ENCODE results near the gene JPT2. TPM values are rescaled to one million over a fixed set of nuclear protein-coding genes. Genes with fewer than 3 reads are reported as not detected.
"Not testable (repeated sequence)": the region's sequence is repeated elsewhere in the genome, so short reads cannot be mapped to it uniquely, and the experiment has no call there.

Gene JPT2
- total RNA-seq, 1 experiment from 2014 or later, result 244 TPM

DNA sequence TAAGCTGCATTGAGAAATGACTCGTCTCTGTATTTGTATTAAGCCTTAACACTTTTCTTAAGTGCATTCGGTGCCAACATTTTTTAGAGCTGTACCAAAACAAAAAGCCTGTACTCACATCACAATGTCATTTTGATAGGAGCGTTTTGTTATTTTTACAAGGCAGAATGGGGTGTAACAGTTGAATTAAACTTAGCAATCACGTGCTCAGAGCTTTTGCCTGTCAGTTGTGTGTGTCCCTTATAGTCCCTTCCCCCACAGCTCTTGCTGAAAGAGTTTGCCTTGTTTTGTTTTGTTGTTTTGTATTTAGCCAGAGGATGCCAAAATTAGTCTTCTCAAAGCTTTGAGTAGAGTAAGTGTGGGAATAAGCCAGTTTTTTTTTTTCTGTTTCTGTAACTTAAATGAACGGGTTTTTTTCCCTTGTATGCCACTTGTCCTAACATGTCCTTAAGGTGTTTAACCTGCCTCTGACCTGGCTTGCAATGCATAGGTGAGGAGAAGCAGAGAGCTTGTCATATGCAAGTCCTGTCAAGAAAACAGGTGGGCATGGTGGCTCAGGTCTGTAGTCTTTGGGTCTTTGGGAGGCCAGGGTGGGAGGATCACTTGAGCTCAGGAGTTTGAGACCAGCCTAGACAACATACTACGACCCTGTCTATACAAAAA lies 23.3 kb downstream of the JPT2 start:
- intact Hi-C loops (cut with micrococcal nuclease; ENCODE audit: unreplicated experiment), result no loop called here
- TF ChIP-seq, protein P1, sequence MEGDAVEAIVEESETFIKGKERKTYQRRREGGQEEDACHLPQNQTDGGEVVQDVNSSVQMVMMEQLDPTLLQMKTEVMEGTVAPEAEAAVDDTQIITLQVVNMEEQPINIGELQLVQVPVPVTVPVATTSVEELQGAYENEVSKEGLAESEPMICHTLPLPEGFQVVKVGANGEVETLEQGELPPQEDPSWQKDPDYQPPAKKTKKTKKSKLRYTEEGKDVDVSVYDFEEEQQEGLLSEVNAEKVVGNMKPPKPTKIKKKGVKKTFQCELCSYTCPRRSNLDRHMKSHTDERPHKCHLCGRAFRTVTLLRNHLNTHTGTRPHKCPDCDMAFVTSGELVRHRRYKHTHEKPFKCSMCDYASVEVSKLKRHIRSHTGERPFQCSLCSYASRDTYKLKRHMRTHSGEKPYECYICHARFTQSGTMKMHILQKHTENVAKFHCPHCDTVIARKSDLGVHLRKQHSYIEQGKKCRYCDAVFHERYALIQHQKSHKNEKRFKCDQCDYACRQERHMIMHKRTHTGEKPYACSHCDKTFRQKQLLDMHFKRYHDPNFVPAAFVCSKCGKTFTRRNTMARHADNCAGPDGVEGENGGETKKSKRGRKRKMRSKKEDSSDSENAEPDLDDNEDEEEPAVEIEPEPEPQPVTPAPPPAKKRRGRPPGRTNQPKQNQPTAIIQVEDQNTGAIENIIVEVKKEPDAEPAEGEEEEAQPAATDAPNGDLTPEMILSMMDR (conservative IDR thresholded peaks at IDR 0.05), result no peak
- no peak for TF ChIP-seq EZH2 (IDR thresholded peaks at IDR 0.05; ENCODE audit: low read depth)
- Histone ChIP-seq H3K4me2 (no peak overlapping the region), H3K27me3 (ENCODE audit: insufficient read depth, low read depth) (no peaks in the 10 kb centered on the region), H3K9me2 (ENCODE audit: insufficient read depth) (no peaks in the 10 kb centered on the region), H3K36me3 (ENCODE audit: low read depth) (peaks cover 27% of the 10 kb centered on the region), H3F3A (ENCODE audit: insufficient read depth, low read depth) (peaks cover 64% of the 10 kb centered on the region), H3K79me2 (ENCODE audit: low read depth) (peaks cover 2% of the 10 kb centered on the region), H2AFZ (no peak overlapping the region), H3K4me1 (replicated peaks; ENCODE audit: insufficient read depth) (peaks cover 9% of the 10 kb centered on the region; the same call in 1 of the 2 replicates), H3K27ac (no peak overlapping the region), H3K9me3 (ENCODE audit: insufficient read depth, low read depth) (0 out of 2 replicates have a peak, but pooled peaks cover 4% of the 10 kb centered on the region), H4K20me1 (ENCODE audit: insufficient read depth) (no peaks in the 10 kb centered on the region), H3K4me3 (no peak overlapping the region)
- no peak for DNase-seq
- ChIA-PET POLR2A (ENCODE audit: unreplicated experiment) (no interaction called here), CTCF (interaction anchor here (0.6 kb wide), 1 partner anchor 123 kb away, joined by 3 read pairs; no protein-coding TSS in a partner anchor)
- BruUV-seq (replicated peaks), result TSS peak; percentile 18

DNA sequence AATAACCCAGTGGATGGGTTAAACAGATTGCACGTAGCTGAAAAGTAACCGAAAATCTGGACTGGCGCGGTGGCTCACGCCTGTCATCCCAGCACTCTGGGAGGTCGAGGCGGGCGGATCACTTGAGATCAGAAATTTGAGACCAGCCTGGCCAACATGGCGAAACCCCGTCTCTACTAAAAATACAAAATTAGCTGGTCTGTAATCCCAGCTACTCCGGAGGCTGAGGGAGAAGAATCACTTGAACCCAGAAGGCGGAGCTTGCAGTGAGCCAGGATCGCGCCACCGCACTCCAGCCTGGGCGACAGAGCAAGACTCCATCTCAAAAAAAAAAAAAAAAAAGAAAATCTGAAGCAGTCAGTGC lies 27.2 kb downstream of the JPT2 start:
- Histone ChIP-seq H3K4me1 (replicated peaks; ENCODE audit: insufficient read depth) (peaks cover 18% of the 10 kb centered on the region), H2AFZ (peak overlapping the region; percentile 83), H3K4me2 (peak overlapping the region; percentile 95), H3K79me2 (ENCODE audit: low read depth) (peaks cover 39% of the 10 kb centered on the region), H3K27ac (peak overlapping the region; percentile 72), H3K4me3 (peak overlapping the region; percentile 100), H3F3A (ENCODE audit: insufficient read depth, low read depth) (peaks cover 45% of the 10 kb centered on the region)
- POLR2A ChIA-PET (ENCODE audit: unreplicated experiment), result interaction anchor here (0.5 to 1.1 kb wide), 5 partner anchors 38 to 95 kb away, joined by 5 to 21 read pairs (median 11); partner anchors contain the start of genes MRPS34, NME3, NUBP2 and SPSB3
- H4K20me1 ChIP-seq (ENCODE audit: insufficient read depth); H3K9me2 ChIP-seq (ENCODE audit: insufficient read depth); H3K36me3 ChIP-seq (ENCODE audit: low read depth); H3K27me3 ChIP-seq (ENCODE audit: insufficient read depth, low read depth); DNase-seq; H3K9me3 ChIP-seq (ENCODE audit: insufficient read depth, low read depth): not testable (repeated sequence)
- BruUV-seq (replicated peaks), result TSS peak; percentile 72
- CTCF ChIA-PET, result interaction anchor here (0.6 to 1.7 kb wide), 12 partner anchors 13 to 558 kb away, joined by 3 to 13 read pairs (median 8); partner anchors contain the start of genes NUBP2 and SPSB3
- intact Hi-C loops (cut with micrococcal nuclease; ENCODE audit: unreplicated experiment), result loop anchor here (1.0 kb wide), 1 partner anchor 27 kb away; the partner anchor contains the start of gene JPT2

DNA sequence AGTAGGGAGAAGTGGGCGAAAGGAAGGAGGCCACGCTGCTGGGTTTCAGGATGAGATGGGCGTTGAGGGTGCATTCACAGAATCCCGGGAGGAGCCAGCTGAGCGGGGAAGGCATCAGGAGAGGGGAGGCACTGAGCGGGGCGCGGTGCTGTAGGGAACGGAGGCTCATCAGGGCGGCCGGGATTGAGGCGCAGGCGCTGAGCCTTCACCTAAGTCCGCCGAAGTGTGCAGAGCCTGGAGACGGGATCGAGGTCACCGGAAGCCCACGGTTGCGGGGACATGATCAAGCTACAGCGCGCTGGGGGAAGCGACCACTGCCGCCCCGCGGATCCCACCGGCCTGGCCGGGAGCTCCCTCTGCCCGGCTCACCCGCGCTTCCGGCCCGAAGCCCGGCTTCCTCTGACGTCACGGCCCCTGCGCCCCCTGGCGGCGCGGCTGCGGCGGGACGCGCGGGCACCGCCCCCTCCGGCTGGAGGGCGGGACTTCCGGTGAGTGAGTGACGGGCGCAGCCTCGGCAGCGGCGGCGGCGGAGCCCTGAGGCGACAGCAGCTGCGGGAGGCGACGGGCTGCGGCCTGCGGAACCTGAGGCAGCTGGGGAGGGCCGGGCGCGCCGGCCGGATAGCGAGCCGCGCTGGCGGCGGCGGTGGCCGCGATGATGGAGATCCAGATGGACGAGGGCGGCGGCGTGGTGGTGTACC lies 27.8 kb downstream of the JPT2 start, which contains the start of gene MAPK8IP3:
Gene MAPK8IP3 (plus strand): TSS at position 508 of the 698 bp plus-strand sequence. CDS start 145 bp downstream, at position 653.
- peak within 1 kb of the TSS; percentile 100 for H3K4me3 ChIP-seq
- ChIA-PET POLR2A (ENCODE audit: unreplicated experiment) (interaction anchor here (0.5 to 1.1 kb wide), 9 partner anchors 28 to 195 kb away, joined by 3 to 21 read pairs (median 7); partner anchors contain the start of genes CRAMP1, IFT140, JPT2 and MRPS34), CTCF (interaction anchor here (0.6 to 1.7 kb wide), 11 partner anchors 14 to 559 kb away, joined by 3 to 13 read pairs (median 8); partner anchors contain the start of genes NUBP2 and SPSB3)
- H3K27me3 ChIP-seq (ENCODE audit: insufficient read depth, low read depth), result no peaks in the 10 kb centered on the region
- no TSS peak for BruUV-seq (replicated peaks)
- DNase-seq, result peak; percentile 69 to 99
- H3K9me3 ChIP-seq (ENCODE audit: insufficient read depth, low read depth), result no peaks in the 10 kb centered on the region
- no peaks in the 10 kb centered on the region; the same call in 1 of the 2 replicates for H3K36me3 ChIP-seq (ENCODE audit: low read depth)
- peak within 1 kb of the TSS; percentile 95 for H3K4me2 ChIP-seq
- TF ChIP-seq, protein P1 (conservative IDR thresholded peaks at IDR 0.05), result peak; percentile 74
- no peak for TF ChIP-seq EZH2 (IDR thresholded peaks at IDR 0.05; ENCODE audit: low read depth)
- H3K27ac ChIP-seq, result peak within 1 kb of the TSS; percentile 72
- peaks cover 6% of the 10 kb centered on the region for H4K20me1 ChIP-seq (ENCODE audit: insufficient read depth)
- peak within 1 kb of the TSS; percentile 100 for H2AFZ ChIP-seq
- peaks cover 44% of the 10 kb centered on the region for H3K79me2 ChIP-seq (ENCODE audit: low read depth)
- H3K4me1 ChIP-seq (replicated peaks; ENCODE audit: insufficient read depth), result peaks cover 18% of the 10 kb centered on the region
- no peaks in the 10 kb centered on the region for H3K9me2 ChIP-seq (ENCODE audit: insufficient read depth)
- peaks cover 44% of the 10 kb centered on the region for H3F3A ChIP-seq (ENCODE audit: insufficient read depth, low read depth)
- intact Hi-C loops (cut with micrococcal nuclease; ENCODE audit: unreplicated experiment), result loop anchor here (1.0 to 2.0 kb wide), 2 partner anchors 28 to 67 kb away; partner anchors contain the start of genes EME2, JPT2 and MRPS34
